AG04450 (cell line): ENCODE results near the gene NODAL. TPM values are rescaled to one million over a fixed set of nuclear protein-coding genes. Genes with fewer than 3 reads are reported as not detected.

Source experiments
- CTCF ChIA-PET: fragments of 300-600, 350-600 bp; formaldehyde crosslinking; extraction: SDS; loops from one replicate; lab custom pipeline; 2022; ENCODE audit warnings: antibody characterized with exemption, inconsistent platforms; lab: Charles Lee
- POLR2A ChIA-PET: fragments of 350-600 bp; formaldehyde crosslinking; extraction: SDS; loops from one replicate; lab custom pipeline; 2021; ENCODE audit warnings: antibody characterized with exemption, inconsistent platforms; lab: Yijun Ruan, JAX
- DNase-seq: peaks from one replicate; pipeline ENCODE4 v3.0.0-alpha.2; 2011; ENCODE audit warnings: low read depth, low spot score
- H3K27ac ChIP-seq: one replicate; pipeline ENCODE4 v1.5.1; 2012; ENCODE audit warnings: low read depth, low read length, control low read depth
- H3K27me3 ChIP-seq: one replicate; pipeline ENCODE4 v1.6.0; 2012; ENCODE audit warnings: low read length; ENCODE audit not compliant: control insufficient read depth, insufficient read depth
- H3K4me3 ChIP-seq: 2 replicates; pipeline ENCODE4 v1.5.1; 2011; ENCODE audit warnings: mild to moderate bottlenecking, low read depth, low read length, control low read depth
- H3K9me3 ChIP-seq: 2 replicates; pipeline ENCODE4 v1.5.1; 2012; ENCODE audit warnings: low read length; ENCODE audit not compliant: control insufficient read depth, insufficient read depth
- polyA plus RNA-seq: library from polyadenylated mRNA; depleted of rRNA; stranded (reverse); fragments of >200 nt; gene quantifications from 2 replicates; pipeline ENCODE4 v1.2.3, GENCODE V29; 2011
- TF ChIP-seq, protein P1 (sequence below): IDR thresholded peaks from 2 replicates; pipeline ENCODE4 v1.5.1; 2011; ENCODE audit warnings: low read depth, low read length, control low read depth, inconsistent platforms

Gene NODAL
- polyA plus RNA-seq, 1 experiment: not detected

DNA sequence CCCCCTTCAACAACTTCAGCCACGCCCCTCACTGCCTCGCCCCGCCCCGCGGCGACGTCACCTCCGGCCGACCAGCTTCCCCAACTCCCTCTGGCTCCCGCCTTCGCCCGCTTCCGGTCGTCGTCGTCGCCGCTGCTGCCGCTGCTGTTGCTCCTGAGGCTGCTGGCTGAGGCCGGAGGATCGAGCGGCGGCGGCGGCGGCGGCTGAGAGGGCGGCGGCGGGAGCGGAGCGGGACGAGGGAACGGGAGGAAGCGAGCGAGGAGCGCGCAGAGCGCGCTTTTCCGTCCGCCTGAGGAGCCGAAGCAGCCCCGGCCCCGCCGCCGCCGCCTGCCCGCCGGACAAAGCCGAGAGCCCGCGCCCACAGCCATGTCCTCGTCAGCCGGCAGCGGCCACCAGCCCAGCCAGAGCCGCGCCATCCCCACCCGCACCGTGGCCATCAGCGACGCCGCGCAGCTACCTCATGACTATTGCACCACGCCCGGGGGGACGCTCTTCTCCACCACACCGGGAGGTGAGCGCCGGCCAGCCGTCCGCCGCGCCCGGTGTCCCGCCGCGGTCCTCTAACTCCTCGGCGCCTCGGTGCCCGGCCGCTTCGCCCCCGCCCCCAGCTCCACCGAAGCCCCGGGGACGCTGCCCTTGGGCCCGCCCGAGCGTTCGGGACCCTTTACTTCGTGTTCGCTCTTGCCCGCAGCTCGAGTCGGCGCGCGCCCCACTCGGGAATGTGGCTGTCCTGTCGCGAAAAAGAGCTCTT, 37.3 kb downstream of the NODAL start, which contains the start of gene EIF4EBP2:
Gene EIF4EBP2, plus strand, starts transcription at position 110 of the 751 bp plus-strand sequence. Its CDS starts 257 bp downstream, at position 367.
- ChIA-PET CTCF (interaction anchor here (1.5 to 3.0 kb wide), 3 partner anchors 25 to 258 kb away, joined by 3 to 19 read pairs (median 7); partner anchors contain the start of gene TYSND1), POLR2A (interaction anchor here (0.7 to 3.2 kb wide), 12 partner anchors 9 to 257 kb away, joined by 3 to 31 read pairs (median 4); partner anchors contain the start of gene TYSND1)
- TF ChIP-seq, protein P1, sequence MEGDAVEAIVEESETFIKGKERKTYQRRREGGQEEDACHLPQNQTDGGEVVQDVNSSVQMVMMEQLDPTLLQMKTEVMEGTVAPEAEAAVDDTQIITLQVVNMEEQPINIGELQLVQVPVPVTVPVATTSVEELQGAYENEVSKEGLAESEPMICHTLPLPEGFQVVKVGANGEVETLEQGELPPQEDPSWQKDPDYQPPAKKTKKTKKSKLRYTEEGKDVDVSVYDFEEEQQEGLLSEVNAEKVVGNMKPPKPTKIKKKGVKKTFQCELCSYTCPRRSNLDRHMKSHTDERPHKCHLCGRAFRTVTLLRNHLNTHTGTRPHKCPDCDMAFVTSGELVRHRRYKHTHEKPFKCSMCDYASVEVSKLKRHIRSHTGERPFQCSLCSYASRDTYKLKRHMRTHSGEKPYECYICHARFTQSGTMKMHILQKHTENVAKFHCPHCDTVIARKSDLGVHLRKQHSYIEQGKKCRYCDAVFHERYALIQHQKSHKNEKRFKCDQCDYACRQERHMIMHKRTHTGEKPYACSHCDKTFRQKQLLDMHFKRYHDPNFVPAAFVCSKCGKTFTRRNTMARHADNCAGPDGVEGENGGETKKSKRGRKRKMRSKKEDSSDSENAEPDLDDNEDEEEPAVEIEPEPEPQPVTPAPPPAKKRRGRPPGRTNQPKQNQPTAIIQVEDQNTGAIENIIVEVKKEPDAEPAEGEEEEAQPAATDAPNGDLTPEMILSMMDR: no peak
- Histone ChIP-seq H3K9me3 (no peaks in the 10 kb centered on the region), H3K27me3 (no peaks in the 10 kb centered on the region), H3K4me3 (peak within 1 kb of the TSS; percentile 91), H3K27ac (peak within 1 kb of the TSS; percentile 82)
- peak; percentile 84 for DNase-seq

DNA sequence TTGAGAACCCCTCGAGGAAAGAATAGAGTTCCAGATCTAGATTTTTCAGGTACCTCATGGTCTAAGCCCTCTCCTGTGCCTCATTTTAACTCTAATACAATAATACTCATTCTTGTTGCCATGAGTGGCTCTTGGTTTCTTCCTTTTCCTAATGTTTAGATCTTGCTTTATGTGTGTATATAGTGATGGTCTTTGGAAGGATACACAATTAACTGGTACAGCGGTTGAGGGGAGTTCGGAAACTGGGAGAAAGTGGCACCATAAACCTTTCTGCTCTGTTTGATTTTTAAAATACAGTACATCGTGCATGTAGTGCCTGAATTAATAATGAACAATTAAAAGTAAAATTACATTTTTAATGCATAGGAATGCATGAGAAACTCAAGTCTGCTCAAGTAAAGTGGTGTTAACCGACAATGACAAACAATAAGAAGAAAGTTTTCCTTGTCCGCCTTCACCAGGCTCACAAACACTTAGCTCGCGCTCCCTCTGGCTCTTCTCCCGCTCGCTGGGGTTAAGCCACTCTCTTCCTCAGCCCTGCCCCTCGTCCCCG, 37.9 kb downstream of the NODAL start:
- TF ChIP-seq, protein P1: no peak
- no peak for DNase-seq
- POLR2A ChIA-PET: interaction anchor here (0.7 to 3.2 kb wide), 9 partner anchors 9 to 193 kb away, joined by 3 to 31 read pairs (median 4); no protein-coding TSS in a partner anchor
- H3K27me3 ChIP-seq: peaks cover 3% of the 10 kb centered on the region
- no peaks in the 10 kb centered on the region for H3K9me3 ChIP-seq
- peak overlapping the region; percentile 91 for H3K4me3 ChIP-seq
- H3K27ac ChIP-seq: no peak overlapping the region
- CTCF ChIA-PET: interaction anchor here (1.5 to 1.9 kb wide), 3 partner anchors 24 to 257 kb away, joined by 3 to 7 read pairs (median 7); partner anchors contain the start of gene TYSND1

DNA sequence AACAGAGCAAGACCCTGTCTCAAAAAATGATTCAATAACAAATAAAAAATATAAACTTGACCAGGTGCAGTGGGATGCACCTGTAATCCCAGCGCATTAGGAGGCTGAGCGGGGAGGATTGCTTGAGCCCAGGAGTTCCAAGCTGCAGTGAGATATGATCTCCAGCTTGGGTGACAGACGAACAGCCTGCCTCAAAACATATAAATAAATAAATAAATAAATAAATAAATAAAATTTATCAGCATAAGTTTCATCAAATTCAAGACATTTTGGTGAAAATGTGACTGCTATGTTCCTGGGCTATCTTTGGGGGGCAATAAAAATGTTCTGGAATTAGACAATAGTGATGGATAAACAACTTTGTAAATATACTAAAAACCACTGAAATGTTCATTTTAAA, 42.3 kb downstream of the NODAL start:
- TF ChIP-seq, protein P1: no peak
- peaks cover 11% of the 10 kb centered on the region for H3K27me3 ChIP-seq
- H3K4me3 ChIP-seq: no peak overlapping the region
- ChIA-PET CTCF (no interaction called here), POLR2A (no interaction called here)
- no peak for DNase-seq
- H3K9me3 ChIP-seq: no peaks in the 10 kb centered on the region
- no peak overlapping the region for H3K27ac ChIP-seq

DNA sequence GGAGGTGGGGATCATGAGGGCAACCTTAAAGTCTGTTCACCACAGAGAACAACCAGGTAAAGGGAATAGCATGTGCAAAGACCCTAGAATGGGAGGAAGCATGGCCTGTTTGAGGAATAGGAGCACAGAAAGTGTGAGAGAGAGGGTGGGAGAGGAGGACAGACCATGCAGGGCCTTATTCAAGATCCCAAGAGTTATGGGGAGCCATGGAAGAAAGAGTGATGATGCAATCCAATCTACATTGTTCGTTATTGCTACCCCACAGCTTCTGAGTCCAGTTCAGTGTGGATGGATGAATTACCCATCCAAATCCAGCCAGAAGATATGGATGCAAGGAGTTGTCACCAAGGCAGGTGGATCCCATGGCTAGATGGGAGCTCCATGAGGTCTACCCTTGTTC, 45.3 kb downstream of the NODAL start:
- DNase-seq: no peak
- ChIA-PET CTCF (no interaction called here), POLR2A (no interaction called here)
- Histone ChIP-seq H3K27me3 (peaks cover 24% of the 10 kb centered on the region), H3K9me3 (no peaks in the 10 kb centered on the region), H3K4me3 (no peak overlapping the region), H3K27ac (no peak overlapping the region)
- TF ChIP-seq, protein P1: no peak

DNA sequence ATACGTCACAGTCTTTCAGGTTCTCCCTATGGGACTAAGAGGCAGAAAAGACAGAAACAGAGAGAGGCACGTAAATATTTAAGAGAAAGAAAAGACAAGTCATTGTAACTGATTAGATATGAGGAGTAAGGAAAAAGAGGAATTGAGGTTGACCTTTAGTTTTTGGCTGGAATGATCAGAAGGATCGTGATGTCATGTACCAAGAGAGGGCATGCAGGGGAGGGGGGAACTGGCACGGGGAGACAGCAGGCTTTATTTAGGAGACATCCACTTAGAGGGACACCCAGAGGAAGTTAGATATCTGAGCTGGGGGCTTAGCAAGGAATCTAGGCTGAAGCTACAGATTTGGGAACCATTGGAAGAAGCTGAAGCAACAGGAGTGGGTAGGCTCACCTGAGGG, 49.8 kb downstream of the NODAL start:
- Histone ChIP-seq H3K27ac (no peak overlapping the region), H3K27me3 (peaks cover 18% of the 10 kb centered on the region), H3K9me3 (no peaks in the 10 kb centered on the region), H3K4me3 (no peak overlapping the region)
- POLR2A ChIA-PET: interaction anchor here (0.7 kb wide), 1 partner anchor 180 kb away, joined by 6 read pairs; no protein-coding TSS in a partner anchor
- DNase-seq: no peak
- TF ChIP-seq, protein P1: no peak
- CTCF ChIA-PET: no interaction called here
